GM18499 (cell line): ENCODE results near the gene SYN1.
"Not testable (repeated sequence)": the region's sequence is repeated elsewhere in the genome, so short reads cannot be mapped to it uniquely, and the experiment has no call there.

ENCODE experiments used
- ATAC-seq: cut with Tn5 transposase; IDR thresholded peaks from one replicate; pipeline ENCODE4 v1.9.1; 2021; ENCODE audit warnings: moderate number of reproducible peaks; ENCODE audit not compliant: insufficient read depth, unreplicated experiment

The SYN1 gene

GRCh38 chrX:47619486-47620302 is at the start of gene SYN1:
Gene SYN1, minus strand, starts transcription at chrX:47619857. Its CDS starts 129 bp downstream, at chrX:47619728.
- ATAC-seq, result no peak

DNA sequence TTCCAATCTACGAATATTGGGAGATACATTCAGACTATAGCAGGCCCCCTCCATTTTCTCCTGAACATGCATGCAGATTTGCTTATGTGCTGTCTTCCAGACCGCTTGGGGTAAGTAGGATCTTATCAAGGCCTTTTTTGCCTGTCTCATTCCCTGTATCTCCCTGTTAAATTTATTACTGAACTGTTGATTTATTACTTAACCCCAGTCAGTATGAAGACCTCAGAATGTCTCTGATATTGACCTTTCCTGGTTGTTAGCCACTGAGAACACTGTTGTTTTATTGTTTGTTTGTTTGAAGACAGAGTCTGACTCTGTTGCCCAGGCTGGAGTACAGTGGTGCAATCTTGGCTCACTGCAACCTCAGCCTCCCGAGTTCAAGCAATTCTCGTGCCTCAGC is 46.1 kb upstream of the SYN1 start:
- not testable (repeated sequence) for ATAC-seq

- ATAC-seq, result no peak
Measured at GRCh38 chrX:47664737-47665136, 45.1 kb upstream of the SYN1 start.

GRCh38 chrX:47662144-47662657 is 42.5 kb upstream of the SYN1 start:
- ATAC-seq, result no peak

GRCh38 chrX:47661539-47661938 is 41.9 kb upstream of the SYN1 start:
- no peak for ATAC-seq

- no peak for ATAC-seq
Measured at GRCh38 chrX:47659421-47659726, 39.7 kb upstream of the SYN1 start.

DNA sequence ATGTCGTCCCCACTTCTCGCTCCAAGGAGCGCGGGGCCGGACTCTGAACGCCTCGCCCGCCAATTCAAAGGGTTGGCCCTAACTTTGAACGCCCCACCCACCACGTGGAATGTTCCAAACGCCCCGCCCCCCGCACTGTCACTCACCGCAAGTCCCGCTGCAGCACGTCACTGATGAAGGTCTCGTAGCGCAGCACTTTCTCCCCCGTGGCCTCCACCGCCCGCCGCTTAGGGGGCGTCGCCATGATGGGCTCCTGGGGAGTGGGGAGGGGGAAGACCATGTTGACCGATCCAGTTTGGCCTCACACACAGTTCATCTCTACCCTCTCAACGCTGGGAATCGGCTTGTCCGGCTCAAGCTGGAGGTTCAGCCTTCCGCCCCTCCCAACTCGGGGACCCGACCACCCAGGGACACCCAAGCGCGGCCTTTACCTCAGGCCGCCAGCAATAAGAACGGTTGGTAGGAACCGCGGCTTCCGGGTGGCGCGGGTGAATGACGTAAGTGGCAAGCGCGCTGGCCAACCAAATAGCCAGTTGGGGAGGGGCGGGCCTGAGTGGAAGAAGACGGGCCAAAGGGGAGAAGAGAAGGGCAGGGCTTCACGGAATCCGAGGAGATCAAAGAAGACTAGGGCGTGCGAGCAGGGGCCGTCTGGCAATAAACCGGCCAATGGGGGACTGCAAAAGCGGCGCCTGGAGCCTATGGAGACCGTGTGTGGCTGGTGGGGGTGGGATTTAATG is 39.2 kb upstream of the SYN1 start, which contains the start of gene UXT:
TSS of gene UXT (minus strand) at position 497 of the 737 bp plus-strand sequence. CDS start at position 244, 253 bp downstream.
- peak; percentile 49 for ATAC-seq

DNA sequence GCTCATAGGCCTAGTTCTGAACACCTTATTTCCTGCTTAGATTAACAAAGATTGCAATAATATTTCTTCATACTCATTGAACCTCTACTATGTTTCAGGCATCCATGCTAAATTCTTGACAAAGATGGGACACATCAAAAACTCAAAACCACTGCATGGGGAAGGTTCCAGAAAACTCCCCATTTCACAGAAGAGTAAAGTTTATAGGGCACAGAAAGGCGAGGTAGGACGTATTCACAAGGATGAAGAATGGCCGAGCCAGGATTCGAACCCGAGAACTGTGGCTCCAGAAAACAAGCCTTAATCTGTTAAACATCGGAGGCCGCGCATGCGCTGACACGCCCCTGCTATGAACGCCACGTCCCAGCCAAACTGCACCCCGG is 38.6 kb upstream of the SYN1 start:
- ATAC-seq, result no peak

GRCh38 chrX:47651043-47651905 is 31.6 kb upstream of the SYN1 start:
- ATAC-seq, result peak; percentile 65

- ATAC-seq, result peak; percentile 47
Measured at GRCh38 chrX:47650164-47651042, 30.7 kb upstream of the SYN1 start, which contains the start of gene ELK1. Gene ELK1, minus strand, starts transcription at chrX:47650563. Its CDS starts 9,122 bp downstream, at chrX:47641441.

- ATAC-seq, result no peak
Measured at GRCh38 chrX:47649781-47650163, 30.1 kb upstream of the SYN1 start.

DNA sequence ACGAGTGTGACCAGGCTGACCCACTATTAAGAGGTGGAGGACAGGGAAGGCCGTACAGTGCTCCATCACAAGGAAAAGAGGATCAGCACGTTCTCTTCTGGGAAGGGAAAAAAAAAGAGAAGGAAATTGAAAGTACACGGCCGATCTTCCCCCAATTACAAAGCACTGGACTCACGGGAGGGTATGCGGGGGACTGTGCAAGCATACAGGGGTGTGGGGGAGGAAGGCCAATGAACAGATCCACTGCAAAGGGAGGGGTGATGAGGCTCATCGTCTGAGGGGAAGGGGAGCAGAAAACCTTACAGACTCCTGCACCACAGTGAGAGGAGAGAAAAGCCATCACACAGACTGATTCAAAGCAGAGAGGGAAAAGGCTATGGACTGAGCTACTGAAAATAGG is 29.6 kb upstream of the SYN1 start:
- no peak for ATAC-seq

GRCh38 chrX:47648376-47648775 is 28.7 kb upstream of the SYN1 start:
- no peak for ATAC-seq

DNA sequence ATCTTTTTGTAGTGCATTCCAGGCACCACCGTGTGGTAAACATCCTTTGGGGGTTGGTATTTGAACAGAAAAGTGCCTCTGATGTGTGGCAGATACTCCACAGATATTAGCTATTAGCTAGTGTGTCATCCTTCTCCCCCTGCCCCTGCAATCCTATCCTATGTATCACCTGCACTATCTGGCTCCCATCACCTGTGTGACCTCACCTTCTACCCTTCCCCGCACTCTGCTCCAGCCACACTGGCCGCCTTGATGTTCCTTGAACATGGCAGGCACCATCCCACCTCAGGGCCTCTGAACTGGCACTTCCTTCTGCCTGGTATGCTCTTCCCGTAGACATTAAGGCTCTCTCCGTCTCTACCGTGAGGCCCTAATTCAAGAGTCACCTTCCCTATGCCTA is 27.0 kb upstream of the SYN1 start:
- no peak for ATAC-seq

DNA sequence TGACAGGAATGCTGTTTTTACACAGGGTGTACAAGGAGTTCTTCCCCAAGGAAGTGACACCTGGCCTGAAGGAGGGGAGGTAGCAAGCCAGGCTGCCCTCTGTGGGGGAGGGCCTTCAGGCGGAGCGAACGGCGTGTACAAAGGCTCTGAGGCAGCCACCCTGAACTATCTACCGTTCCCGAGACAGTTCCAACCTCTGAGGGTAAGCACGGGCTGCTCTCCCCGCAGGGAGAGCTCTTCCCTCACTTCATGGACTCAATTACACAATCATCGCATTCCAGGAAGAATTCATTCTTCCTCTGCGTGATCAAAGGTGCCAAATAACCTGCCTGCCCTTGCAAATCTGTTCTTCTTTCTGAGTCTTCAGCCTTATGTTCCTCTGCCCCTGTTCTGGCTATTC is 25.9 kb upstream of the SYN1 start:
- ATAC-seq, result no peak

DNA sequence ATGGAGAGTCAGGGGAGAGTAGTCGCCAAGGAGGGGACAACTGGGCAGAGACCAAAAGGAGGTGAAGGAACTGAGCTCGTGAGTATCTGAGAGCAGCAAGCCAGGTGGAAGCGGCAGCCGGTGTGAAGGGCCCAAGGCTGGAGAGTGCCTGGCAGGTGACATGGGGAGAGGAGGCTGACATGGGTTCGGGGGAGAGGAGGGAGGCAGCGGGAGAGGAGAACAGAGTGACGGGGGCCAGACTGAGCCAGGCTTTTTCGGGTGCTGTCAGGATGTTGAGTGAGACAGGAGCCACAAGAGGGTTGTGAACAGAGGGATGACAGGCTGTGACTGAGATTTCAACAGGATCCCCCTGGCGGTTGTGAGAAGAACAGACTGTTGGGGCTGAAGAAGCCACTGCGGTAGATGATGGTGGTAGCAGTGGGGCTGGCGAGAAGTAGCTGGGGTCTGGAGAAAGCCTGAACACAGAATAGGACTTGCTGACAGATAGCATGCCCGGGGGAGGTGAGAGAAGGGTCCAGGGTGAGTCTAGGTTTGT is 25.0 kb upstream of the SYN1 start:
- no peak for ATAC-seq

DNA sequence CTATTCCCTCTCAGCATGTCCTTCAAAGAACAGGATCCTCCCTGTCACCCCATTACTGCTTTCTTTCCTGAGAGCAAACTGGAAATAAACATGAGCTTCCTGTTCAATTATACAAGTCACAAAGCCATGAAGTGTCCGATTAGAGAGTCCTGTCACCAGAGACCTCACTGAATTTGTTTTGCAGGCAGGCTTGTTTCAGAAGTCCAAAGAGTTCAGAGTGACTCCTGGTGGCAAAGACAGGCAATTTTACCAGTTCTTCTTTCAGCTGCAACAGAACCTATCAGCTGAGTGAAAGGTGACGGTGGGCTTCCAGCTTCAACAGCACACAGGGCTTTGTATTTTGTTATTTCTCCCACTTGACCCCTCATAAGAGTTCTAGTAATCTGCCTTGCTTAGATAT is 24.3 kb upstream of the SYN1 start:
- ATAC-seq, result no peak

- no peak for ATAC-seq
Measured at GRCh38 chrX:47638816-47639215, 19.2 kb upstream of the SYN1 start.

DNA sequence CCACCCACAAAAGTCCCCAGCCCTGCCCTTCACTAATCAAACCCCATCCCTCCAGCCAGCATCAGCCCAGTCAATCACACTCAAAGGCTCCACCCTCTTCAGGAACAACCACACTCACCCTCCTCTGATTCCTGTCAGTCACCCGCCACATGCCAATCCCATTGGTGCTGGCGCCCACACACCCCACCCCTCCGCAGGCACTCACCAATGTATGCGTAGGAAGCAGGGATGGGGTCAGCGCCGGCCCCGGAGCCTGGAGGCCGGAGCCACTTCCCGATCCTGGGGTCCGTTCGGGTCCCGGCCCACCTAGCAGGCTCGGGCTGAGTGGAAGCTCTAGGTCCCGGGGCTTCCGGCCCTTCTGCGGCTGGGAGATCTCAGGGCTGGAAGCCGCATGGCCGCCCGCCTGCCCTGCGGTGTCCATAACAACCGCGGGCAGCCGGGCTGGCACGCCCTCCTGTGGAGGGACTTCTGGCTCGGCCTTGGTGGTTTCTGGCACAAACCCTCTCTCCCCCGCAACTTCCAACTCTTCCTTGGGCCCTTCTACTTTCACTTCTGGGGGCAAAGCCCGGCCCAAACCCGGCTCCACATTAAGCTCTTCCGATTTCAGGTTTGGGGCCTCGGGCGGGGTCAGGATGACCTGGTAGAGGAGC is 18.0 kb upstream of the SYN1 start:
- ATAC-seq, result no peak
